RPMI8226 (cell line): ENCODE results near the gene DNAH3.
A peak's percentile ranks its signal among the peaks of the same experiment; 100 is the strongest.
"Not testable (repeated sequence)": the region's sequence is repeated elsewhere in the genome, so short reads cannot be mapped to it uniquely, and the experiment has no call there.

ENCODE experiments used
- DNase-seq: peaks from one replicate; pipeline ENCODE4 v3.0.0-alpha.2; 2015

Gene DNAH3

GRCh38 chr16:20938426-20938825 is 212.2 kb downstream of the DNAH3 start:
- no peak for DNase-seq

GRCh38 chr16:20937736-20938135 is 212.9 kb downstream of the DNAH3 start:
- no peak for DNase-seq

DNA sequence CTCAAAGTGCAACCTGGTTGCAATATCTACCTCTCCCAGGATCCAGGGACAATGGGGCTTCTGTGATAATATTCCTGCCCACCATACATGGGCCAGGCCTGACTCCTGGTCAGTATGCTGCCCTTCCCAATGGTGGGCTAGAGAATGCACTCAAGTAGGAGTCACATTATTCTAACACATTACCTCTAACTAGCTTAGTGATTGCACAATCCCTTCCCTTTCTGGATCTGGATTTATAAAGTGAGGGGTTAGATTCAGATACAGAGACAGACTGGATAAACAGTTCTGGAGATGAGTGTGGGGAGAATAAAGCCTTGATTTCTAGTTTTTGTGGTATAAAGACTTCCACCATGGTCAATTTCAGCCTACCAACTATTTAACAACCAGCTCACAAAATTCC is 217.1 kb downstream of the DNAH3 start:
- no peak for DNase-seq

DNA sequence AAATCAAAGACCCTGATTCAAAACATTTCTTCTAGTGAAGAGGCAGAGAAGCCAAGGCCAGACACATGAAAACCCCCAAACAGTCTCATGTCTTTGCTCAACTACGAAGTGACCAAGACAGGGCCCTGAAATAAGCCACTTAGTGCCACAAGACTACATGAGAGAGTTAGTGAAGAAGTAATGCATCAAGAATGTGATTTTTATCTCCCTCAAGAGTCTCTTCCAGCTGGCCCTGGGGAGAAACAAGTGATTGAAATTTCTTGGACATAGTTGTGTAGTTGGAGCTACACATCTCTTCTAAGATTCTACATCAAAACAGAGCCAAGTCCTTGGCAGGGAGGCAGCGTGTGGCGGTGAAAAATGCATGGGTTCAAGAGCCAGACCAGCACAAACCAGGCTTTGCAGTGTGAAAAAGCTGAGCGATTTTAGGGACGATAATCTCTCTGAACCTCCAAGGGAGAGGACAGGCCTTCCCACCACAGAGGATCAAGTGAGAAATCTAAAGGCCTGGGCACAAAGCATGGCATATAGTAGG is 219.5 kb downstream of the DNAH3 start:
- no peak for DNase-seq

- no peak for DNase-seq
Measured at GRCh38 chr16:20930365-20930690, 220.3 kb downstream of the DNAH3 start.

DNA sequence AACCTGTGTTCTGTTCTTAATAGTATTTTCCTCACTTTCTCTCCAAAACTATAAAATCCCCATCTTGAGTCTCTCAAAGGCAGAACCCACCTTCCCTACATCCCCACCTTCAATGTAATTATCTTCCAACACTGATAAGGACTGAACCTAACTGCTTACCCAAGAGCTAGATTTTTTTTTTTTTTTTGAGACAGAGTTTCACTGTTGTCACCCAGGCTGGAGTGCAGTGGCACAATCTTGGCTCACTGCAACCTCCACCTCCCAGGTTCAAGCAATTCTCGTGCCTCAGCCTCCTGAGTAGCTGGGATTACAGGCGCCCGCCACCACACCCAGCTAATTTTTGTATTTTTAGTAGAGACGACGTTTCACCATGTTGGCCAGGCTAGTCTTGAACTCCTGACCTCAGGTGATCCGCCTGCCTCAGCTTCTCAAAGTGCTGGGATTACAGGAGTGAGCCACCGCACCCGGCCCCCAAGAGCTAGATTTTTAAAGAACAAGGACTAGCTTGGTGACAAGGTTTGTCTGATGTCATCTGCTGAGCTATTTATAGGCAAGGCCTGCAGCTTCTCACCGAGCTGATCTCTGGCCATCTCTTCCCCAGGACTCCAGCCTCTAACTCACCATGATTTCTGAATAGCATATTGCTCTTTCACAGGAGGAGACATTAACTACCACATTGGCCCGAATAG is 220.8 kb downstream of the DNAH3 start:
- not testable (repeated sequence) for DNase-seq

DNA sequence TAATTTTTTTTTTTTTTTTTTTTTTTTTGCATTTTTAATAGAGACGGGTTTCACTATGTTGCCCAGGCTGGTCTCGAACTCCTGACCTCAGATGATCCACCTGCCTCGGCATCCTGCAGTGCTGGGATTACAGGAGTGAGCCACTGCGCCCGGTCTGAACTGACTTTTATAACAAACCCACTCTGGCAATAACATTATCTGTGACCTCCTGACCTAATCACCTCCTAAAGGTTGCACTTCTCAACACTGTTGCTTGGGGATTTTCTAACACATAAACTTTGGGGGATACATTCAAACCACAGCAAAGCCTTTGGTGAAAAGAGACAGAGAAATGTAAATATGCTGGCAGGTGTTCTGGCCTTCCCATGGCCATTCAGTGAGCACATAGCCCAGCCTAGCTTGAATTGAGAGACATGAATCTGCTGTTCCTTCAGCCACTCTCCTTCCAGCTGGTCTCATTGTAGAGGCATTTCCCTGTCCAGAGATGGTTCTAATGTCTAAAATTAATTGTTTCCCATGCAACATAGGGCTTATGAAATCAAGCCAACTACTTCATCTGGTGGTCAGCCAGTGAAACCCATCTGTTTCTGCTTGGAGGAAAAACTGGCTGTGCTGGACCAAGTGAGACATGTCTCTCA is 221.8 kb downstream of the DNAH3 start:
- DNase-seq = no peak

GRCh38 chr16:20925751-20926150 is 224.9 kb downstream of the DNAH3 start:
- no peak for DNase-seq

- DNase-seq = no peak
Measured at GRCh38 chr16:20923876-20924275, 226.8 kb downstream of the DNAH3 start.

DNA sequence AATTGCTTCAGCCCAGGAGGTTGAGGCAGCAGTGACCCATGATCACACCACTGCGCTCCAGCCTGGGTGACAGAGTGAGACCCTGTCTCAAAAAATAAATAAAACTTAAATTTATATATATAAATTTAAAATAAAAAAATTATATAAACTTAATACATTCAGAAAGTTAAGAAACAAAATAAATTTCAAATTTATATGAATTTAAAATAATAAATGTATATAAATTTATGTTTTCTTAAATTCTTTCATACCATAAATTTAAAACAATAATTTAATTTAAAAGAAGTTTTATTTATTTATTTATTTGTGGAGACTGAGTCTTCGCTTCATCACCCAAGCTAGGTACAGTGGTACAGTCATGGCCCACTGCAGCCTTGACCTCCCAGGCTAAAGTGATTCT is 229.8 kb downstream of the DNAH3 start:
- no peak for DNase-seq

GRCh38 chr16:20920091-20920490 is 230.6 kb downstream of the DNAH3 start:
- no peak for DNase-seq

GRCh38 chr16:20918486-20919239 is 232.0 kb downstream of the DNAH3 start:
- DNase-seq = no peak

DNA sequence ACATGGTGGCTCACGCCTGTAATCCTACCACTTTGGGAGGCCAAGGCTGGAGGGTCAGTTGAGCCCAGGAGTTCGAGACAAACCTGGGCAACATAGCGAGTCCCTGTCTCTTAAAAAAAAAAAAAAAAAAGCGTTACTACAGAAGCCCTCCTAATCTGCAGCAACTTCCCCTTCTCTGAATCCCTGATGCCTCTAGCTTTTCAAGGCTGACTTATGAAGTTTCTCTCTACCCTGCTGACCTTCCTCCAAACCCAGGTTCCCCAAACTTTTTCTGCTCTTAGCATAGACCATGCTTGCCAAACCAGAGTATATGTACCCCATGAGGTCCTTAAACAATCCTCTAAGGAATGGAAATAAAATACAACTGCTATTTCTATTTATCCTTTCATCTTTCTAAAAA is 233.7 kb downstream of the DNAH3 start:
- DNase-seq = no peak

GRCh38 chr16:20916289-20916688 is 234.4 kb downstream of the DNAH3 start:
- DNase-seq = no peak

DNA sequence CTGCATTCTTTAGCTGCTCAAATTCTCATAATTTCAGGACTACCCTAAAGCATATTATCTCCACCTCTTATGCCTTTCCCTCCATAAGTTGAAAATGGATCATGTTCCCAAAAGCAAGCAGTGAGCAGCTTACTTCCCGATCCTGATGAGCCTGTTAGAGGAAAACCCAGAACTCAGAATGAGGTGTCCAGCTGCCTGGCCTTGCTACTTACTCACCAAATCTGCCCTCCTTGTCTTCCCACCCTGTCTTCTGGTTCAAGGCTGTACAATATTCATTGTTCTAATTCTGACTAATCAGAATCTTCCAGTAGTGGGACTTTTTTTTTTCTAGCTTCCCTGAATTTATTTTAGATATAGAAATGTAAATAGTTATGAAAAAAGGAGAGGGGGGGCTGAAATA is 239.3 kb downstream of the DNAH3 start:
- no peak for DNase-seq

- no peak for DNase-seq
Measured at GRCh38 chr16:20910781-20911321, 239.8 kb downstream of the DNAH3 start.

DNA sequence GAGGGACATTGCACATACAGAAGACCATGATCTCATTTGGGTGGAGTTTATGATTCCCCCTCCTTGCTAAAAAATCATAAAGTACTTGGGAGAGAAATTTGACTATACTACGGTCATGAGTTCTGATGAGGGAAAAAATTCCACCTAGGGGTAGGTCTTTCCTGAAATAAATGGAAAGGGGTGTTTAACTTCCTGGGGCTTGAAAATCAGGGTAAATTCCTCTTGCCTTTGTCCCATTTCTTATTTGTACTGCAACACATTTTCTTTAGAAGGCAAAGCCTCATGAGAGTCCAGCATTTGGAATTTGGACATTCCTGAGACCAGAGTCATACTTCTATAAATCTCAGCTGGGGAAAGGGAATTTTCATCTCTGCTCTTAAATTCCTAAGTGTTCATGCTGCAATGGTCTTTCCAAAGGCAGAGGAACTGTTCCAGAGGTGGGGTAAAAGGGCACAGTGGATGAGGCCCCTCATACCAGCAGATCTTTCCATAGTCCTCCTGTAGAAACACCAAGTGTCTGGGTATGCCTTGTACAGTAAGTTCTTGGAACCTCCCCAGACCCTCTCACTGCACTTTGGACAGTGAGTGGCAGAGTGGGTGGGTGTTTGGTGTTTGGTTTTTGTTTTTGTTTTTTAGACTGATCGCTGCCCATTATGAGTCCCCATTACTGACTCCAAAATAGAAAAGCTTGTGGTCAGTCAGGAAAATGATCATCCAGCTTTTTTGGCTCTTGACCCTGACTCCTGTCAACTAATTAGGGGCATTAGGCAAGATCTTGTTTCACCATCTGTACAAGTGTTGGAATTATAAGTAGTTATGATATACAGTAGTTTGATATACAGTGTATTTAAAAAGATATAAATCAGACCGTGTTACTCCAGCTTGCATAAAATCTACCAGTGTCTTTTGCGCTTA is 244.0 kb downstream of the DNAH3 start:
- no peak for DNase-seq

DNA sequence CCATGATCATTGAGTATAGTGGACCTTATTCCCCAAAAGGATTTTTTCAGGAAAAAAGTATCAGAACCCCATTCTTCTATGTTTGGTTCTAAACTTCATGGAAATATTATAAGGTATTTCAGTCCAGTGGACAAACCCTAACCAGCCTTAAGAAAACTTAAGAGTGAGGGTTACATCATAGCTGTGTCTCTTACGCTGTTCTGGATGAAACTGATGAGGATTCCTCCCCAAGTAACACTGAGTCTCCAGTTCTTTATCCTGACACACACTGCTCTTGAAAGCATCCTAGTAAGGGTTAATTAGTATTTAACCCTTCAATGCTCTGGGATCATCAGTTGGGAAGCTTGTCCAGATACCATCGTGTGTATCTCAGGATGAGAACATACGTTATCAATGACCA is 245.1 kb downstream of the DNAH3 start:
- DNase-seq = no peak

DNA sequence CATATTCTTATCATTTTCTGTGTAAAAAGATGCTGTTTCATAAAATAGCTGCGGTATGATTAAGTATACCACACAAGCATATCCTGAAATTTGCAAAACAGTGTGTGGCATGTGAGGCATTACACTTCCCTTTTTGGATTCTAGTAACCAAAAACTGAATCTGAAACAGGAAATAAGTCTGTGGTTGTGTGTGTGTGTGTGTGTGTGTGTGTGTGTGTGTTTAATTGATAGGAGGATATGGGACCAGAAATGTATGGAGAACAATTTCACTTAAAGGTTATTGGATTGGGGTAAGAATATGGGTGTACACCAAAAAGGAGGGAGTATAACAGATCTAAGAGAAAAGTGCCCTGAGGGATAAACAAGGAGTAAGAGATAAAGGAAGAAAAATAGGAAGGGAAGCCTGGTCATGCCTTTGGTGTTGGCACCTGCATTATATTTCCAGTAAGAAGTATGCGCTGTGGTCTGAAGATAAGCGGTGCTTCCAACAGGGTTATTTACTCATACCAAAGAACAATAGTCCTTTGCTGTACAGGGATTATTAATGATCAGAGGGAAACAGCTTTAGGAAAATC is 246.1 kb downstream of the DNAH3 start:
- DNase-seq = peak; percentile 78

- no peak for DNase-seq
Measured at GRCh38 chr16:20903899-20904506, 246.6 kb downstream of the DNAH3 start.

- DNase-seq = no peak
Measured at GRCh38 chr16:20903116-20903898, 247.3 kb downstream of the DNAH3 start.
